GM10266 (cell line): Measurements from ENCODE around the gene OBSCN.

Experiments used
- DNase-seq: peaks from one replicate; pipeline ENCODE4 v3.0.0; 2012; ENCODE audit errors: extremely low spot score
- CTCF ChIP-seq: IDR thresholded peaks from 2 replicates; pipeline ENCODE4 v1.5.1; 2012; ENCODE audit warnings: mild to moderate bottlenecking, low read depth; ENCODE audit not compliant: control insufficient read depth, insufficient read depth; ENCODE audit errors: missing control alignments

The OBSCN gene

GRCh38 chr1:228207851-228208821, at the start of gene OBSCN:
TSS of gene OBSCN (plus strand) at chr1:228208044. CDS start at chr1:228211784, 3,740 bp downstream.
- no peak for TF ChIP-seq CTCF

GRCh38 chr1:228158151-228159007, 49.5 kb upstream of the OBSCN start:
- TF ChIP-seq CTCF, result no peak
- DNase-seq, result no peak

More at GRCh38 chr1:228207851-228208821, at the start of gene OBSCN:
- DNase-seq, result no peak

GRCh38 chr1:228159008-228159665, 48.7 kb upstream of the OBSCN start:
- no peak for TF ChIP-seq CTCF
- no peak for DNase-seq

- TF ChIP-seq CTCF, result no peak
- DNase-seq, result no peak
Measured at GRCh38 chr1:228160201-228160761, 47.6 kb upstream of the OBSCN start.

GRCh38 chr1:228161362-228161761, 46.5 kb upstream of the OBSCN start:
- no peak for DNase-seq
- no peak for TF ChIP-seq CTCF

GRCh38 chr1:228161866-228162265, 46.0 kb upstream of the OBSCN start:
- no peak for TF ChIP-seq CTCF
- no peak for DNase-seq
